ENCODE data around the gene C4BPB.

DNA sequence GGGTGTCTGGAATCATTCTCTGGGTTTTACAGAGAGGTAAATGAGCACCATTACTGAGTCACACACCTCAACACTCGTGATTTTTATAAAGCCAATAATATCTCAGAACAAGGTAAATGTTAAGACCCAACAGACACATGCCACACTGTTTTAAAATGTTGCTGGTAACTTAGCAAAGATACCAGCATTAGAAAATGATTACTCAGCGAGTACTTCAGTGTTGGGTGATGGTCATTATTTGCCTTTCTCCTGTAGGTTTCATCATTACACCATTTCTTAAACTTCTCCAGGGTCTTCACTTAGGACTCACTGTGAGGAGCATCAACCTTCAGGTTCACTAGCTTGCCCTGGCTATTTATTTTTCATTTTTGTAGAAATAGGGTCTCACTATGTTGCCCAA is 6.9 kb upstream of the C4BPB start:
- no peak for TF ChIP-seq EZH2 (IDR thresholded peaks at IDR 0.05; ENCODE audit: low read length, missing control alignments)
- TF ChIP-seq, protein P1, sequence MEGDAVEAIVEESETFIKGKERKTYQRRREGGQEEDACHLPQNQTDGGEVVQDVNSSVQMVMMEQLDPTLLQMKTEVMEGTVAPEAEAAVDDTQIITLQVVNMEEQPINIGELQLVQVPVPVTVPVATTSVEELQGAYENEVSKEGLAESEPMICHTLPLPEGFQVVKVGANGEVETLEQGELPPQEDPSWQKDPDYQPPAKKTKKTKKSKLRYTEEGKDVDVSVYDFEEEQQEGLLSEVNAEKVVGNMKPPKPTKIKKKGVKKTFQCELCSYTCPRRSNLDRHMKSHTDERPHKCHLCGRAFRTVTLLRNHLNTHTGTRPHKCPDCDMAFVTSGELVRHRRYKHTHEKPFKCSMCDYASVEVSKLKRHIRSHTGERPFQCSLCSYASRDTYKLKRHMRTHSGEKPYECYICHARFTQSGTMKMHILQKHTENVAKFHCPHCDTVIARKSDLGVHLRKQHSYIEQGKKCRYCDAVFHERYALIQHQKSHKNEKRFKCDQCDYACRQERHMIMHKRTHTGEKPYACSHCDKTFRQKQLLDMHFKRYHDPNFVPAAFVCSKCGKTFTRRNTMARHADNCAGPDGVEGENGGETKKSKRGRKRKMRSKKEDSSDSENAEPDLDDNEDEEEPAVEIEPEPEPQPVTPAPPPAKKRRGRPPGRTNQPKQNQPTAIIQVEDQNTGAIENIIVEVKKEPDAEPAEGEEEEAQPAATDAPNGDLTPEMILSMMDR (conservative IDR thresholded peaks at IDR 0.05 in 1 of 2, IDR thresholded peaks at IDR 0.05 in 1 of 2; ENCODE audit: low read depth in 1 of 2, low read length in 2 of 2), result no peak
